Measurements from ENCODE around the gene MVB12B. TPM values are rescaled to one million over a fixed set of nuclear protein-coding genes. Genes with fewer than 3 reads are reported as not detected.

MVB12B gene
- total RNA-seq, 1 experiment from 2014 or later: 10.9 TPM

- TF ChIP-seq CBX3 (IDR thresholded peaks at IDR 0.05; ENCODE audit: low read depth): no peak
- TF ChIP-seq POLR2AphosphoS5 (IDR thresholded peaks at IDR 0.05; ENCODE audit: low read depth, low read length): no peak
- TF ChIP-seq ELF1 (IDR thresholded peaks at IDR 0.05; ENCODE audit: borderline replicate concordance, low read depth): no peak
- CTCF ChIA-PET: no interaction called here
Measured at GRCh38 chr9:126487856-126488255, 161.2 kb downstream of the MVB12B start.

DNA sequence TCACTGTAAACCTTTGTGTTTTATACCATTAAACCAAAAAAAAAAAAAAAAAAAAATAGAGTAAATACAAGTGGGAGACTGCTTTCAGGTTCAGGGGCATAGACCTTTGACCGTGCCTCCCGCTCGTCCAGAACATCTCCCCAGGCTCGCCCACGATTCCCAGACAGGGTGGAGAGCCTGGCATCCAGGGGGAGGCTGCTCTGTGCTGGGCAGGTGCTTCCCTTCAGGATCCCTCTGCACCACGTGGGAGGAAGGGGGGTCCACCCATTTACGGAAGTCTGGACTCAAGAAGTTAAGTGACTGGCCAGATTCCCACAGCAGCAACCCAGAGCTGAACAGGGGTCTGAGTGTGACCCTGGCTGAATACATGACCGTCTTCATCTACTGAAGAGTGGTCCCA is 161.7 kb downstream of the MVB12B start:
- CTCF ChIA-PET: no interaction called here
- POLR2A ChIA-PET: no interaction called here
- TF ChIP-seq ZFX (IDR thresholded peaks at IDR 0.05): no peak
- TF ChIP-seq POLR2AphosphoS5 (IDR thresholded peaks at IDR 0.05; ENCODE audit: low read depth, low read length): no peak
- TF ChIP-seq, protein P1, sequence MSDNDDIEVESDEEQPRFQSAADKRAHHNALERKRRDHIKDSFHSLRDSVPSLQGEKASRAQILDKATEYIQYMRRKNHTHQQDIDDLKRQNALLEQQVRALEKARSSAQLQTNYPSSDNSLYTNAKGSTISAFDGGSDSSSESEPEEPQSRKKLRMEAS (IDR thresholded peaks at IDR 0.05): no peak
- TF ChIP-seq EZH2 (IDR thresholded peaks at IDR 0.05): no peak
- TF ChIP-seq POLR2A (IDR thresholded peaks at IDR 0.05; ENCODE audit: borderline replicate concordance, extremely low read depth, insufficient read depth, insufficient read length): no peak
- TF ChIP-seq TCF7L2 (IDR thresholded peaks at IDR 0.05; ENCODE audit: borderline replicate concordance, extremely low read depth, insufficient read depth, insufficient read length): no peak
- no peak for TF ChIP-seq EGR1 (IDR thresholded peaks at IDR 0.05; ENCODE audit: low read depth)
- TF ChIP-seq ZNF274 (IDR thresholded peaks at IDR 0.05; ENCODE audit: low read depth, low read length): no peak
- TF ChIP-seq, protein P2, sequence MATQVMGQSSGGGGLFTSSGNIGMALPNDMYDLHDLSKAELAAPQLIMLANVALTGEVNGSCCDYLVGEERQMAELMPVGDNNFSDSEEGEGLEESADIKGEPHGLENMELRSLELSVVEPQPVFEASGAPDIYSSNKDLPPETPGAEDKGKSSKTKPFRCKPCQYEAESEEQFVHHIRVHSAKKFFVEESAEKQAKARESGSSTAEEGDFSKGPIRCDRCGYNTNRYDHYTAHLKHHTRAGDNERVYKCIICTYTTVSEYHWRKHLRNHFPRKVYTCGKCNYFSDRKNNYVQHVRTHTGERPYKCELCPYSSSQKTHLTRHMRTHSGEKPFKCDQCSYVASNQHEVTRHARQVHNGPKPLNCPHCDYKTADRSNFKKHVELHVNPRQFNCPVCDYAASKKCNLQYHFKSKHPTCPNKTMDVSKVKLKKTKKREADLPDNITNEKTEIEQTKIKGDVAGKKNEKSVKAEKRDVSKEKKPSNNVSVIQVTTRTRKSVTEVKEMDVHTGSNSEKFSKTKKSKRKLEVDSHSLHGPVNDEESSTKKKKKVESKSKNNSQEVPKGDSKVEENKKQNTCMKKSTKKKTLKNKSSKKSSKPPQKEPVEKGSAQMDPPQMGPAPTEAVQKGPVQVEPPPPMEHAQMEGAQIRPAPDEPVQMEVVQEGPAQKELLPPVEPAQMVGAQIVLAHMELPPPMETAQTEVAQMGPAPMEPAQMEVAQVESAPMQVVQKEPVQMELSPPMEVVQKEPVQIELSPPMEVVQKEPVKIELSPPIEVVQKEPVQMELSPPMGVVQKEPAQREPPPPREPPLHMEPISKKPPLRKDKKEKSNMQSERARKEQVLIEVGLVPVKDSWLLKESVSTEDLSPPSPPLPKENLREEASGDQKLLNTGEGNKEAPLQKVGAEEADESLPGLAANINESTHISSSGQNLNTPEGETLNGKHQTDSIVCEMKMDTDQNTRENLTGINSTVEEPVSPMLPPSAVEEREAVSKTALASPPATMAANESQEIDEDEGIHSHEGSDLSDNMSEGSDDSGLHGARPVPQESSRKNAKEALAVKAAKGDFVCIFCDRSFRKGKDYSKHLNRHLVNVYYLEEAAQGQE (IDR thresholded peaks at IDR 0.05; ENCODE audit: low read depth): no peak
- TF ChIP-seq ZBTB33 (IDR thresholded peaks at IDR 0.05; ENCODE audit: extremely low read depth, insufficient replicate concordance, low read length): no peak
- no peak for TF ChIP-seq YY1 (IDR thresholded peaks at IDR 0.05; ENCODE audit: extremely low read depth, insufficient replicate concordance, low read depth, low read length)
- TF ChIP-seq SRF (IDR thresholded peaks at IDR 0.05; ENCODE audit: low read depth): no peak
- TF ChIP-seq EZH2phosphoT487 (IDR thresholded peaks at IDR 0.05; ENCODE audit: borderline replicate concordance): no peak
- no peak for TF ChIP-seq JUND (IDR thresholded peaks at IDR 0.05)
- no peak for TF ChIP-seq SIN3A (IDR thresholded peaks at IDR 0.05; ENCODE audit: low read depth)
- no peak for TF ChIP-seq CEBPB (IDR thresholded peaks at IDR 0.05; ENCODE audit: low read depth)

More at GRCh38 chr9:126487856-126488255, 161.2 kb downstream of the MVB12B start:
- H3K9ac ChIP-seq (ENCODE audit: low read length): no peak overlapping the region
- H3K9me2 ChIP-seq (ENCODE audit: insufficient read depth): no peaks in the 10 kb centered on the region
- ChIA-PET POLR2A (no interaction called here), RAD21 (ENCODE audit: low non-redundant PET in 1 of 2, low total read pairs in 2 of 2, uncharacterized antibody in 2 of 2, unreplicated experiment in 2 of 2) (no interaction called here)
- H3K4me1 ChIP-seq (ENCODE audit: control insufficient read depth in 1 of 2, insufficient read depth in 2 of 2, low read length in 2 of 2): no peaks in the 10 kb centered on the region
- H2AFZ ChIP-seq (ENCODE audit: low read depth, low read length, poor library complexity, severe bottlenecking): no peak overlapping the region
- no peak for ATAC-seq
- BruUV-seq (replicated peaks): no TSS peak
- H3K36me3 ChIP-seq (ENCODE audit: control insufficient read depth in 1 of 2, insufficient read depth in 2 of 2, low read length in 2 of 2): no peaks in the 10 kb centered on the region
- DNase-seq (ENCODE audit: low read depth, low spot score): no peak
- H3K4me2 ChIP-seq (ENCODE audit: low read length): no peak overlapping the region
- no peak overlapping the region for H3K27ac ChIP-seq (ENCODE audit: low read depth, low read length)
- no peak overlapping the region for H3K4me3 ChIP-seq (replicated peaks in 1 of 2; ENCODE audit: low read depth in 1 of 2, low read length in 2 of 2)
- H4K20me1 ChIP-seq (ENCODE audit: insufficient read depth): no peaks in the 10 kb centered on the region
- H3K9me3 ChIP-seq (ENCODE audit: control insufficient read depth in 1 of 2, insufficient read depth in 1 of 2, low read depth in 1 of 2, low read length in 2 of 2): no peaks in the 10 kb centered on the region
- H3K79me2 ChIP-seq (ENCODE audit: insufficient read depth, low read length): no peaks in the 10 kb centered on the region
- intact Hi-C loops (cut with micrococcal nuclease): no loop called here
- no peaks in the 10 kb centered on the region for H3K27me3 ChIP-seq (ENCODE audit: insufficient read depth, low read length)

More for the DNA sequence above, 161.7 kb downstream of the MVB12B start:
- no TSS peak for BruUV-seq (replicated peaks)
- H3K4me3 ChIP-seq (replicated peaks in 1 of 2; ENCODE audit: low read depth in 1 of 2, low read length in 2 of 2): no peak overlapping the region
- H3K9me3 ChIP-seq (ENCODE audit: control insufficient read depth in 1 of 2, insufficient read depth in 1 of 2, low read depth in 1 of 2, low read length in 2 of 2): no peaks in the 10 kb centered on the region
- DNase-seq (ENCODE audit: low read depth, low spot score) (no peak), ATAC-seq (no peak)
- no peaks in the 10 kb centered on the region for H3K36me3 ChIP-seq (ENCODE audit: control insufficient read depth in 1 of 2, insufficient read depth in 2 of 2, low read length in 2 of 2)
- RAD21 ChIA-PET (ENCODE audit: low non-redundant PET in 1 of 2, low total read pairs in 2 of 2, uncharacterized antibody in 2 of 2, unreplicated experiment in 2 of 2): no interaction called here
- H3K4me1 ChIP-seq (ENCODE audit: control insufficient read depth in 1 of 2, insufficient read depth in 2 of 2, low read length in 2 of 2): no peaks in the 10 kb centered on the region
- H4K20me1 ChIP-seq (ENCODE audit: insufficient read depth): no peaks in the 10 kb centered on the region
- H3K4me2 ChIP-seq (ENCODE audit: low read length): no peak overlapping the region
- no peak overlapping the region for H3K9ac ChIP-seq (ENCODE audit: low read length)
- intact Hi-C loops (cut with micrococcal nuclease): no loop called here
- no peaks in the 10 kb centered on the region for H3K27me3 ChIP-seq (ENCODE audit: insufficient read depth, low read length)
- no peaks in the 10 kb centered on the region for H3K9me2 ChIP-seq (ENCODE audit: insufficient read depth)
- no peak overlapping the region for H3K27ac ChIP-seq (ENCODE audit: low read depth, low read length)
- H2AFZ ChIP-seq (ENCODE audit: low read depth, low read length, poor library complexity, severe bottlenecking): no peak overlapping the region
- H3K79me2 ChIP-seq (ENCODE audit: insufficient read depth, low read length): no peaks in the 10 kb centered on the region

Data from HCT116 (cell line).